Esophagus (tissue), 2 donors: ENCODE measurements around the gene RBM17. TPM values are rescaled to one million over a fixed set of nuclear protein-coding genes. Genes with fewer than 3 reads are reported as not detected.

Experiments
- H3K27ac ChIP-seq, 2 donors: one replicate each; pipeline ENCODE4 v1.5.1; 2013; ENCODE audit warnings: low read depth in 2 of 2, mild to moderate bottlenecking in 2 of 2, inconsistent platforms in 1 of 2, low read length in 1 of 2, moderate library complexity in 1 of 2
- H3K27me3 ChIP-seq, 2 donors: one replicate each; pipeline ENCODE4 v1.6.1; 2013; ENCODE audit warnings: low read length in 2 of 2, control low read depth in 1 of 2, mild to moderate bottlenecking in 1 of 2; ENCODE audit not compliant: insufficient read depth in 2 of 2, control insufficient read depth in 1 of 2
- H3K36me3 ChIP-seq, 2 donors: one replicate each; pipeline ENCODE4 v1.6.1; 2013; ENCODE audit warnings: low read length in 1 of 2; ENCODE audit not compliant: control insufficient read depth in 2 of 2, insufficient read depth in 2 of 2
- H3K4me1 ChIP-seq, 2 donors: one replicate each; pipeline ENCODE4 v1.6.1; 2013; ENCODE audit warnings: low read length in 1 of 2; ENCODE audit not compliant: control insufficient read depth in 2 of 2, insufficient read depth in 2 of 2
- H3K4me3 ChIP-seq, 2 donors: one replicate each; pipeline ENCODE4 v1.5.1; 2013; ENCODE audit warnings: low read length in 2 of 2, mild to moderate bottlenecking in 2 of 2, low read depth in 1 of 2, moderate library complexity in 1 of 2
- H3K9me3 ChIP-seq, 2 donors: one replicate each; pipeline ENCODE4 v1.6.1; 2013; ENCODE audit warnings: mild to moderate bottlenecking in 2 of 2, low read depth in 1 of 2, low read length in 1 of 2, moderate library complexity in 1 of 2; ENCODE audit not compliant: control insufficient read depth in 2 of 2, insufficient read depth in 1 of 2
- WGBS, 2 donors: extraction: QIAGEN DNeasy Blood & Tissue Kit; methylation state at CpG; one replicate each; pipeline ENCODE4 v1.1.7; 2013; 5-methylcytosine and 5-hydroxymethylcytosine counted together
- polyA plus RNA-seq, 2 donors: library from polyadenylated mRNA; stranded (reverse); fragments of 200-250 nt; gene quantifications; one replicate each; pipeline ENCODE4 v1.2.3, GENCODE V29; 2013
- donor health status: healthy with polysubstance abuse.
- donor health status: Bipolar disorder and iron deficiency.

The RBM17 gene
- polyA plus RNA-seq, 2 donors: 51.2 to 57.3 TPM

DNA sequence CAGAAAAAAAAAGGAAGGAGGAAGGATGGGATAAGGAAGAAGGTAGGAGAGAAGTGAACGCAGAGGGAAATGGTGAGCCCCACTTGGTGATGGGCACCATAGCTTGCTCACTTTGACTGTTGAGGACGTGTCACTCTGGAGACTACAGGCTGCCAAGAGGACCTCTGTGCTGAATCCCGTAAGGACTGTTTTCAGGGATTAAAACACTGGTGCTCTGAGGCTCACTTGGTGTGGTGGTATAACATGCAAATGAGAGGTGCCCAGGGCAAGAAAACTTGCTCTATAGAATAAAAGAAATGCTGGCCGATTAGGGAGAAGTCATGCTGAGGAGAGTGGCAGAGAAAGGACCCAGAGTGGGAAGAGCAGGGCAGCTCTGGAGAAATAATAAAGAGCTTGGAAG is 21.4 kb upstream of the RBM17 start:
- Histone ChIP-seq H3K27ac (no peak overlapping the region), H3K36me3 (no peaks in the 10 kb centered on the region), H3K4me1 (no peaks in the 10 kb centered on the region), H3K4me3 (no peak overlapping the region), H3K9me3 (no peaks in the 10 kb centered on the region), H3K27me3 (no peaks in the 10 kb centered on the region)
- WGBS, 2 donors: 78 to 83% methylated on average over 4 of the region's 4 CpGs

DNA sequence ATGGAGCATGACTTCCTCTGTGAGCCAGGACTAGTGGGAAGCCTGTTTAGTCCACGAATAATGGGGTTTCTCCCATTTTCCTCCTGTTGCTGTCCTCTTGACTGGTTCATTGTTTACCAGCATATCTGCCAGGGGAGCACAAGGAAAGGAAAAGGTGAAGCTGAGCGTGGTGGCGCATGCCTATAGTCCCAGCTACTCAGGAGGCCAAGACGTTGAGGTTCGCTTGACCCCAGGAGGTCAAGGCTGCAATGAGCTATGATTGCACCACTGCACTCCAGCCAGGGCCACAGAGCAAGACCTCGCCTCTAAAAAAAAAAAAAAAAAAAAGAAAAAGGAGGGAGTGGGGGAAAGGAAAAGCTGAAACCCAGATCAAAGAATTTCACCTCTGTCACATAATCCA is 20.8 kb upstream of the RBM17 start:
- no peaks in the 10 kb centered on the region for H3K4me1 ChIP-seq

DNA sequence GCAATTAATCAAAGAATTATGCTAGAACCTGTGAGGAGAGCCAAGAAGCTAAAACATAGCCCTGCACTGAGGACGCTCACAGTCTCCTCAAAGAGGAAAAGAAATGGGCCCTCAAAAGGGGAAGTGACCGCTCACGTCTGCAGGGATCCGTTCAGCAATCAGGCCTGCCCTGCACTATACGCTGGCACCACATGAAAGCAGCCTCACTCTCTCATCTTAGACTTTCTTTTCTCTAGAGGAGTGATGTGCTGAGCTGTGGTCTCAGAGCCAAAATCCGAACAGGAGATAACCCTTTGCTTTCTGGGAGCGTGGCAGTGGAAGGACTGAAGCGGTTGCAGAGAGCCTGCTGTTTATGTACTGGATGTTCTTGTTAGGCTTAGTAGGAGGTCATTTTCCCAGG is 20.4 kb upstream of the RBM17 start:
- Histone ChIP-seq H3K27ac (no peak overlapping the region), H3K9me3 (no peaks in the 10 kb centered on the region), H3K4me1 (no peaks in the 10 kb centered on the region), H3K4me3 (no peak overlapping the region), H3K36me3 (no peaks in the 10 kb centered on the region), H3K27me3 (no peaks in the 10 kb centered on the region)
- WGBS, 2 donors: 55 to 76% methylated on average over 8 of the region's 8 CpGs

More for the DNA sequence above, 20.8 kb upstream of the RBM17 start:
- Histone ChIP-seq H3K4me3 (no peak overlapping the region), H3K9me3 (no peaks in the 10 kb centered on the region), H3K36me3 (no peaks in the 10 kb centered on the region), H3K27me3 (no peaks in the 10 kb centered on the region), H3K27ac (no peak overlapping the region)
- 70 to 73% methylated on average over 6 of the region's 6 CpGs for WGBS, 2 donors

DNA sequence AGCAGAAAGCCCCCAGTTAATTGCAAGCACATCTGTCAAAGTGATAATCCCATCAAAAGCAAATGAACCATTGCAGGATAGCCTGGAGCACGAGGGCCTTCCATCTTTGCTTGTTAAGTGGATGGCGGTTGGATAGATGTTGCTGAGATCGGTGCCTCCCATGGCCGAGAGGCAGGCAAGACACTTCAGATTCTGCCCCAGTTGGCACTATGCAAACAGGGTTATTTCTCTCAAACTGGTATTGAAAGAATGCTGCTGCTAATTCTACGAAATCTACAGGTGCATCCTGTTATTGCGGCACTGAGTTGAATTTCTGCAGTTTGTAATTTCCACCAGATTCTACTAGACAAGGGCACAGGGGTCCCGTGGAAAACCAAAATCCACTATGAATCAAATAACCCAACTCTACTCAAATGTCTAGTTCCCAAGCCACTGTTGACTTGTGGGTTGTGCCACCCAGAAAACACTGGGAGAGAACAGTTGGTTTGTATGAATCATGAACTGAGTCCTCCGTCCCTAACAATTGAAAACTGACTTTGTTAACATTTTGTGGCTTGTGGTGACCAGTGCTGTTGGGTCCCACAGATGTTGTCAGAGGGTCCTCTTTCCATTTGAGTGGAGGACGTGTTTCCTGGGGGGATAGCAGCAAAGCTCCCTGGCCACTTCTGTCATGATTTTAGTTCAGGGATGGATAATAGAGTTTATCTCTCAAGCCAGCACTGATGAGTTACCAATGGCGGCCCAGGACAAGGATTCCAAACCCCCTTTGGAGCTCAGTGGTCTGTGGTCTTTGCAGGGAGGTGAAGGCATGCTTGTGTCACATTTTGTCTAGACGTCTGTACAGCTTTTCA is 19.5 kb upstream of the RBM17 start:
- Histone ChIP-seq H3K27me3 (no peaks in the 10 kb centered on the region), H3K4me3 (no peak overlapping the region), H3K27ac (no peak overlapping the region), H3K4me1 (no peaks in the 10 kb centered on the region), H3K9me3 (no peaks in the 10 kb centered on the region), H3K36me3 (no peaks in the 10 kb centered on the region)
- WGBS, 2 donors: 65 to 75% methylated on average over 11 of the region's 11 CpGs

DNA sequence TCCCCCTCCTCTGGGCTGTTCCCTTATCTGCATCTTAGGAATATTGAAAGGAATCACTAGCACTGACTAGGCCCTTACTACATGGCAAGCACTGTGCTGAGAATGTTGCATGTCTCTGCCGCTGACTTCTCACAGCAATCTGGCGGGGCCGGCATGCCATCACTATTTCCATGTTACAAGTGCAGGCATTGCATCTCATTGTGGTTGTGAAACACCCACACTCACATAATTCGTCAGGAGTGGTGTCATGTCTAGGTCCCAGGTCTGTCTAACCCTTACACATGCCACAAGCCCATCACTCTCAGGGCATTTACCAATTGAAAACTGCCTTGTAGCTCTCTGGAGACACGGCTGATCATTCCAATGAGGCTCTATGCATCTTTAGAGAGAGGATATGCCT is 18.2 kb upstream of the RBM17 start:
- no peak overlapping the region for H3K4me3 ChIP-seq
- H3K36me3 ChIP-seq: no peaks in the 10 kb centered on the region
- H3K27ac ChIP-seq: no peak overlapping the region
- H3K9me3 ChIP-seq: no peaks in the 10 kb centered on the region
- 86% methylated on average over 5 of the region's 5 CpGs for WGBS, 2 donors
- no peaks in the 10 kb centered on the region for H3K4me1 ChIP-seq
- no peaks in the 10 kb centered on the region for H3K27me3 ChIP-seq

DNA sequence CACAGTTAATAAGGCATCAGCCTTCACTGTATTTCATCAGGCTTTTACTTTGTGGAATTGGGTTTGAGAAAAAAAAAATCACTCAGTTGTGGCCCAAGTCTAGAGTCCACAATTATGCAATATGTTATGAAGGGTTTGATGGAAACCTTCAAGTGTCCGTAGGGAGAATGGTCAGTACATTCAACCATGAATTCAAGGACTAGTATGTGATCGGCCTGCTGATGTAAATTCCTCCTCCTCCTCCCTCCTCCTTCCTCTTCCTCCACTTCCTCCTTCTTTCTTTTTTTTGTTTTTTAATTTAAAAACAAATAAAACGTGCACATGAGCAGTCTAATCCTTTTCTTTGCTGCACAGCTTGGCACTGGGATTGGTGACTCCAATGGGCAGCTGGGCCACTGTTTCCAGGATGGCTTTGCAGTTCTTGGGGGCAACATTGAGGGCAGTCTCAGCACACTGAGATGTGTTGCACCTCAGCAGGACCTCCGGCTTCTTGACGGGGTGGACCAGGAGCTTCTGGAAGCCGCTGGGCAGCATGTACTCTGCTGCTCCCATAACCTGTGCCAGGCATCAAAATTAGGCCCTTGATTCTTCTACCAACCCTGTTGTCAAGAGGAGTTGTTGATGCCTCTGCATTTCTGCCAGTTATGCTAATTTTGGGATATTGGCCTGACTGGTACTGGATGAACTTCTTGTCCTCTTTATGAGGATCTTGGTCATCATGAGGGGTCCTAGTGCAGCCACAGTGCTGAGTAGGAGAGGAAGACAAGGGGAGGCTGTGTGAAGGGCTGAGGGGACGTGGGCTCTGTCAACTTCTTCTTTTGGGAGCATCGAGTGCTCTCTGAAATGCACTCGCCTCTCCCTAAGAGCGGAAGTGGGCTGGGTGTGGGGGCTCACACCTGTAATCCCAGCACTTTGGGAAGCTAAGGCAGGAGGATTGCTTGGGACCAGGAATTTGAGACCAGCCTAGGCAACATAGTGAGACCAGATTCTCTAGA is 17.4 kb upstream of the RBM17 start:
- no peaks in the 10 kb centered on the region for H3K36me3 ChIP-seq
- no peak overlapping the region for H3K4me3 ChIP-seq
- H3K27me3 ChIP-seq: no peaks in the 10 kb centered on the region
- H3K9me3 ChIP-seq: no peaks in the 10 kb centered on the region
- H3K27ac ChIP-seq: no peak overlapping the region
- WGBS, 2 donors: 83 to 88% methylated on average over 10 of the region's 10 CpGs
- no peaks in the 10 kb centered on the region for H3K4me1 ChIP-seq

DNA sequence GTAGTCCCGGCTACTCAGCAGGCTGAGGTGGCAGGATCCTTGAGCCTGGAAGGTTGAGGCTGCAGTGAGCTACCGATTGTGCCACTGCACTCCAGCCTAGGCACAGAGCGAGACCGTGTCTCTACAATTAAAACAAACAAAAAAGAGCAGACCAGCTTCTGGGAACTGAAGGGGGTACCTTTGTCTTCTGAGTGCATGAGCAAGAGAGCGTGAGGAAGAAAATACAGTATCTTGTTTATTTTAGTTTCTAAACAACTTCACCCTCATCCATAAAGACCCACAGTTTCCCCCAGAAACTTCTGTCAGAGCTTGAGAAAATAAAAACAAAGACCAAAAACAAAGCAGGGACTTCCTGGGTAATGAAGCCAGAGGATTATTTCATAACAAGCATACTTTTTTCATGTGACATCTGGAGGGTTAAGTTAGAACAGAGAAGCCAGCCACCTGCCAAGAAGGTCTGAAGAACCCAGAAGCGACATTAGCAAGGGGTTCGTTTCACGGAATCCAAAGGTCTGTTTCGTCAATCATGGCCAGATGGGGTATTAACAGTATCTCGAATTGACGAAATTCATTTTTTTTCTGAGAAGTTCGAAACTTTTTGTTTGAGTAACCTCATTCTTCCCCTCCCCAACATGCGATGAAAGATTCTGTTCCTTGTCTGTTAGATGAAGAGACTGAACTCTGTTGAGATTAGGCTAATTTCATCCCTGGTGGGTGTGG is 16.5 kb upstream of the RBM17 start:
- no peaks in the 10 kb centered on the region for H3K36me3 ChIP-seq
- H3K27ac ChIP-seq: no peak overlapping the region
- H3K9me3 ChIP-seq: no peaks in the 10 kb centered on the region
- 65% methylated on average over 13 of the region's 13 CpGs for WGBS, 2 donors
- no peaks in the 10 kb centered on the region for H3K4me1 ChIP-seq
- no peak overlapping the region for H3K4me3 ChIP-seq
- H3K27me3 ChIP-seq: no peaks in the 10 kb centered on the region

DNA sequence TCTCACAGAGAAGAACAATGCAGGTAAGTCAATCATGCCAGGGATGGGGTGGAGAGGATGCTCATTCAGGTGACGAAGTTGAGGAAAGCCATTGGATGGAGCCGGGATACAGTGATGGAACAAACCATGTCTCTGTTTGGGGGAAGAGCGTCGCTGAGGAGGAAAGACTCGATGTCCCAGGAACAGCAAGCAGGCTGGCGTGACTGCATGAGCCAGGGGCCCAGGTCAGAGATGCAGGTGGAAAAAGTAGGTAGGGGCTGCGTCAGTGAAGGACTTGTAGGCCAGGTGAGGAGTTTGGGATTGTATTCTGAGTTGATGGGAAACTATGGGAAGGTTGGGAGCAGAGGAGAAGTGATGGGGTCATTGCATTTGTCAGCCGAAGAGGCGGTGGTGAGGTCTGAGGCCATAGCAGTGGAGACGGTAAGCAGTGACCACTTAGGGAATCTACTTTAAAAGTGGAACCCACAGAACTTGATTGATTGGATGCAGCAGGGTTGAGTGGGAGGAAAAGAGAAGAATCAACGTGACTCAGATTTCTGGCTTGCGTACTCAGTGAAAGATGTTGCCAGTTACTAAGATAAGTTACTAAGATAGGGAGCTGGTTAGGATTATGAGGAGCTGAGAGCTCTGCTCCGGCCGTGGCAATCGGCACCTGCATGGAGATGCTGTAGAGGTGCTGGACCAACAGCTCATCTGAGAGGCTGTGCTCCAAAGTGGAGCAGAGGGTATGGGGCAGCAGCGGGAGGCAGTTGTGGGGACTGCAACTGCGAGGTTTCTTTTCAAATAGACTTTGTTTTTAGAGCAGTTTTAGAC is 14.1 kb upstream of the RBM17 start:
- H3K27ac ChIP-seq: no peak overlapping the region
- no peaks in the 10 kb centered on the region for H3K27me3 ChIP-seq
- H3K36me3 ChIP-seq: no peaks in the 10 kb centered on the region
- H3K4me1 ChIP-seq: no peaks in the 10 kb centered on the region
- H3K4me3 ChIP-seq: no peak overlapping the region
- H3K9me3 ChIP-seq: no peaks in the 10 kb centered on the region
- 66 to 67% methylated on average over 17 of the region's 17 CpGs for whole genome bisulfite sequencing, 2 donors
